Gastroesophageal sphincter (tissue), 3 donors: ENCODE data around the gene FRMD3.

Source experiments
- EP300 ChIP-seq: sonication (generic); formaldehyde crosslinking; IDR thresholded peaks from one replicate; pipeline ENCODE4 v1.6.1; 2017; ENCODE audit warnings: antibody characterized with exemption, mild to moderate bottlenecking
- POLR2A ChIP-seq, 2 donors: fragments of 450-650 bp; IDR thresholded peaks; one replicate each; pipeline ENCODE4 v1.6.1; 2017; ENCODE audit warnings: antibody characterized with exemption in 2 of 2, mild to moderate bottlenecking in 2 of 2, moderate library complexity in 1 of 2
- TF ChIP-seq, protein P1 (sequence below), 4 experiments: fragments of 200-600 bp in 2 of 4; fragments of 450-650 bp in 2 of 4; sonication (generic) in 1 of 4; IDR thresholded peaks; one replicate each; pipeline ENCODE4 v1.5.1; 2017 to 2019; ENCODE audit warnings: antibody characterized with exemption in 4 of 4, mild to moderate bottlenecking in 2 of 4, moderate library complexity in 2 of 4

DNA sequence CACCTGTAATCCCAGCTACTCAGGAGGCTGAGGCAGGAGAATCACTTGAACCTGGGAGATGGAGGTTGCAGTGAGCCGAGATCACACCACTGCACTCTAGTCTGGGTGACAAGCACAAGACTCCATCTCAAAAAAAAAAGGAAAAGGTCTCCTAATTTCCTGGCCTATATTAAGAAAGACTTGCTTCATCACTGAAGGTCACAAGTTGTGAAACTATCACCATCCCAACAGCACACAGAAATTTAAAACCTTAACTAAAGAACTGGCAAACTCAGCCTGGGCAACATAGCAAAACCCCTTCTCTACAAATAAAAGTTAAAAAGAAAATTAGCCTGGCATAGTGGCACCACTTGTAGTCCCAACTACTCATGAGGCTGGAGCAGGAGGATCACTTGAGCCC lies 17.2 kb downstream of the FRMD3 start:
- TF ChIP-seq, protein P1, sequence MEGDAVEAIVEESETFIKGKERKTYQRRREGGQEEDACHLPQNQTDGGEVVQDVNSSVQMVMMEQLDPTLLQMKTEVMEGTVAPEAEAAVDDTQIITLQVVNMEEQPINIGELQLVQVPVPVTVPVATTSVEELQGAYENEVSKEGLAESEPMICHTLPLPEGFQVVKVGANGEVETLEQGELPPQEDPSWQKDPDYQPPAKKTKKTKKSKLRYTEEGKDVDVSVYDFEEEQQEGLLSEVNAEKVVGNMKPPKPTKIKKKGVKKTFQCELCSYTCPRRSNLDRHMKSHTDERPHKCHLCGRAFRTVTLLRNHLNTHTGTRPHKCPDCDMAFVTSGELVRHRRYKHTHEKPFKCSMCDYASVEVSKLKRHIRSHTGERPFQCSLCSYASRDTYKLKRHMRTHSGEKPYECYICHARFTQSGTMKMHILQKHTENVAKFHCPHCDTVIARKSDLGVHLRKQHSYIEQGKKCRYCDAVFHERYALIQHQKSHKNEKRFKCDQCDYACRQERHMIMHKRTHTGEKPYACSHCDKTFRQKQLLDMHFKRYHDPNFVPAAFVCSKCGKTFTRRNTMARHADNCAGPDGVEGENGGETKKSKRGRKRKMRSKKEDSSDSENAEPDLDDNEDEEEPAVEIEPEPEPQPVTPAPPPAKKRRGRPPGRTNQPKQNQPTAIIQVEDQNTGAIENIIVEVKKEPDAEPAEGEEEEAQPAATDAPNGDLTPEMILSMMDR (IDR thresholded peaks at IDR 0.05) = no peak
- no peak for TF ChIP-seq POLR2A (IDR thresholded peaks at IDR 0.05)
- no peak for TF ChIP-seq EP300
